ENCODE results near the gene ILF2. TPM values are rescaled to one million over a fixed set of nuclear protein-coding genes. Genes with fewer than 3 reads are reported as not detected.

ILF2 gene
- total and polyA plus RNA-seq, 2 of the 13 experiments (the other 11 are each of a cell fraction or from before 2014, with no cell fraction given) = 292 to 366 TPM

GRCh38 chr1:153647346-153647714 is 23.5 kb downstream of the ILF2 start (continued):
- TF ChIP-seq SKIL (CRISPR knock-in tag; IDR thresholded peaks at IDR 0.05; ENCODE audit: borderline replicate concordance) (no peak), AKAP8 (CRISPR knock-in tag; IDR thresholded peaks at IDR 0.05) (0 out of 2 replicates have a peak, but pooled peaks have one; percentile 37), IRF1 (CRISPR knock-in tag; IDR thresholded peaks at IDR 0.05; ENCODE audit: low read depth) (no peak), ZNF431 (CRISPR knock-in tag; IDR thresholded peaks at IDR 0.05; ENCODE audit: borderline replicate concordance, low read depth) (peak; percentile 40; the same call in 1 of the 2 replicates), ZFX (CRISPR knock-in tag; IDR thresholded peaks at IDR 0.05; ENCODE audit: low read depth) (peak; percentile 44; the same call in 1 of the 2 replicates)

- in situ Hi-C loops (cut with HindIII; ENCODE audit: extremely low pct_ligation_motif_present, low pct_unique_long_range_greater_than_20kb) = no loop called here
- TF ChIP-seq ZNF550 (CRISPR knock-in tag; IDR thresholded peaks at IDR 0.05; ENCODE audit: borderline replicate concordance) = no peak
- no peak for TF ChIP-seq SP1 (IDR thresholded peaks at IDR 0.05)
- TF ChIP-seq SP1 (CRISPR knock-in tag; IDR thresholded peaks at IDR 0.05) = no peak
- no peak for TF ChIP-seq MBD4 (IDR thresholded peaks at IDR 0.05; ENCODE audit: borderline replicate concordance, low read length)
- TF ChIP-seq ZHX1 (CRISPR knock-in tag; IDR thresholded peaks at IDR 0.05; ENCODE audit: low read depth) = 0 out of 2 replicates have a peak, but pooled peaks have one; percentile 23
- TF ChIP-seq POLR2AphosphoS2 (IDR thresholded peaks at IDR 0.05; ENCODE audit: low read depth, low read length) = peak; percentile 43; the same call in 1 of the 2 replicates
- TF ChIP-seq AKAP8 (CRISPR knock-in tag; IDR thresholded peaks at IDR 0.05) = 0 out of 2 replicates have a peak, but pooled peaks have one; percentile 46
- TSS peak; percentile 2 for BruUV-seq (replicated peaks)
- peaks cover 15 to 42% of the 10 kb centered on the region in 2 experiments for H3K36me3 ChIP-seq (replicated peaks in 1 of 2; ENCODE audit: control insufficient read depth in 1 of 2, insufficient read depth in 2 of 2, low read length in 2 of 2)
- POLR2A ChIA-PET = interaction anchor here (1.3 to 4.6 kb wide), 5 partner anchors 12 to 75 kb away, joined by 6 to 36 read pairs (median 11); partner anchors contain the start of genes CHTOP, S100A1, S100A13 and SNAPIN
- H3K9ac ChIP-seq (ENCODE audit: insufficient read depth, low read depth, low read length) = no peak overlapping the region
- no peak overlapping the region for H3K4me3 ChIP-seq (replicated peaks in 1 of 3; ENCODE audit: insufficient read depth in 1 of 3, low read depth in 2 of 3, low read length in 3 of 3)
- H3K9me3 ChIP-seq (ENCODE audit: low read length) = no peaks in the 10 kb centered on the region
- H3K27me3 ChIP-seq (ENCODE audit: control insufficient read depth in 1 of 2, insufficient read depth in 2 of 2, low read length in 2 of 2) = no peaks in the 10 kb centered on the region
- peaks cover 2% of the 10 kb centered on the region for H3K79me2 ChIP-seq (ENCODE audit: insufficient read depth, low read length)
- CTCF ChIA-PET (ENCODE audit: low intra/inter-chr PET ratio, low total read pairs) = no interaction called here
- FAIRE-seq (no peak), DNase-seq (ENCODE audit: low spot score) (no peak), ATAC-seq (peak; percentile 5; the same call in 2 of the 3 replicates)
- intact Hi-C loops (cut with micrococcal nuclease; ENCODE audit: unreplicated experiment) = no loop called here
- H2AFZ ChIP-seq (ENCODE audit: low read length) = no peak overlapping the region
- peaks cover 15% of the 10 kb centered on the region for H3K4me1 ChIP-seq (ENCODE audit: insufficient read depth, low read length)
- no peak overlapping the region for H3K27ac ChIP-seq (ENCODE audit: extremely low read length, insufficient read depth, low read length)
- 100% methylated on average over 5 of the region's 5 CpGs for WGBS (ENCODE audit: low lambda C conversion rate)
- no peak overlapping the region for H3K4me2 ChIP-seq (ENCODE audit: low read depth, low read length)
- H4K20me1 ChIP-seq (ENCODE audit: insufficient read depth, low read length) = no peaks in the 10 kb centered on the region; the same call in 1 of the 2 replicates
Measured at GRCh38 chr1:153646672-153647345, 24.0 kb downstream of the ILF2 start.
